ENCODE measurements around the gene DBF4. TPM values are rescaled to one million over a fixed set of nuclear protein-coding genes. Genes with fewer than 3 reads are reported as not detected.

Gene DBF4
- total RNA-seq, 2 donors from 2014 or later: 46.5 to 63.2 TPM

- peaks cover 4% of the 10 kb centered on the region for H3K9me3 Mint-ChIP-seq
- no peak overlapping the region for H3K4me3 Mint-ChIP-seq
- no peaks in the 10 kb centered on the region for H3K27me3 Mint-ChIP-seq (ENCODE audit: insufficient read depth)
- no peaks in the 10 kb centered on the region for H3K27me3 ChIP-seq (ENCODE audit: control insufficient read depth, insufficient read depth, low read length, poor library complexity, severe bottlenecking)
- no peaks in the 10 kb centered on the region for H3K9me3 ChIP-seq (ENCODE audit: control insufficient read depth, low read length)
- TF ChIP-seq CTCF (conservative IDR thresholded peaks at IDR 0.05): no peak
- H3K27ac ChIP-seq (ENCODE audit: low read depth, low read length): no peak overlapping the region
- H3K36me3 ChIP-seq (ENCODE audit: control insufficient read depth, insufficient read depth, low read length): no peaks in the 10 kb centered on the region
- no peaks in the 10 kb centered on the region for H3K4me1 ChIP-seq (ENCODE audit: control insufficient read depth, insufficient read depth, low read length)
- H3K36me3 Mint-ChIP-seq (ENCODE audit: low read depth): no peaks in the 10 kb centered on the region
- DNase-seq: no peak
- H3K9ac ChIP-seq (ENCODE audit: extremely low read depth, low read length, poor library complexity, severe bottlenecking): no peak overlapping the region
- H3K4me1 Mint-ChIP-seq: no peaks in the 10 kb centered on the region
- no peak overlapping the region for H3K27ac Mint-ChIP-seq
- no peak overlapping the region for H3K4me3 ChIP-seq (ENCODE audit: low read length)
These were observed 72.1 kb downstream of the DBF4 start for GRCh38 chr7:87948371-87948770.

Other genes starting within 250 kb of the DBF4 start
- under 1 TPM in 1 of 2 donors, not detected in 1; 0.44 TPM for gene RUNDC3B, start 248.1 kb upstream of the DBF4 start, total RNA-seq
- gene SLC25A40, start 133 bp upstream of the DBF4 start, total RNA-seq: 10 to 100 TPM; 20.9 to 32.6 TPM
- gene ADAM22, start 57.8 kb downstream of the DBF4 start, total RNA-seq: 10 to 100 TPM; 10.9 to 11.5 TPM